Stimulated activated CD4-positive, alpha-beta T cell treated with anti-CD3 and anti-CD28 coated beads, Interleukin-1b, Interleukin-23, amount 100 ng/mL, for 48 hours (primary cell): ENCODE data around the gene GRM7.

Source experiments
- DNase-seq: peaks from one replicate; pipeline ENCODE4 v3.0.0-alpha.2; 2020

GRM7 gene

GRCh38 chr3:7160689-7161088 lies 299.8 kb downstream of the GRM7 start:
- no peak for DNase-seq

DNA sequence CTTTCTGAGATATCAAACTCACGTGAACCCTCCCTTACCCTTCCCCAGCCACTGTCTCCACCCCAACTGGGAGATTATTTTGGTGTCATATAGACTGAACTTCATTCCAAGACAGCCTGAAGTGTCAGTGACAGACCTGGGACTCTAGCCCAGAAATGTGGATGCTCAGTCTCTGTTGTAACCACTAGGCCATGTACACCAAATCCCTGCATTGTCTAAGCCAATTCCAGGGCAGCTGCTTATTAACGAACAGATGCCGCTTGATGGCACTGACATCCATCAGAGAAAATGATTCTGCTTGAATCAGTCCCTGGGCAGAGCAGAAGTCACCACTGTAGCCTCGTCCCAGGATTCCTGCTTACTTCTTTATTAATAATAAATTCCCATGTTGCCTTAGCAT lies 305.5 kb downstream of the GRM7 start:
- no peak for DNase-seq

- no peak for DNase-seq
These were observed 310.6 kb downstream of the GRM7 start for GRCh38 chr3:7171493-7171892.

DNA sequence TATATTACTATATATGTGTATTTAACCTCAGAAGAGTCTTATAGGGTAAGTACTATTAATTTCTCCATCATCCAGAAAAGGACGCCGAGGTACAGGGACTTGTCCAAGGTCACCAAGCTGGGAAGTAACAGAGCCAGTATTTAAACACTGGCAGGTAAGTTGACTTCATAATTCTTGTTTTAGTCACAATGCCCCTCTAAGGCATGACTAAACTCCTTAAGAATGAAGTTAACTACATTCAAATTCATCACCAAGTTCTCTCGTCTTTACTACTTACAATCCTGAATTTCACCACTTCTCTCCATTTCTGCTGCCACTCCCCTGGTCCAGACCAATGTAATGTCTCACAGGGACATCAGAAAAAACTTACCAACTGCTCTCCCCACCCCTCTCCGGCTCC lies 312.1 kb downstream of the GRM7 start:
- DNase-seq, result no peak

- no peak for DNase-seq
These were observed 327.6 kb downstream of the GRM7 start for GRCh38 chr3:7188551-7188950.

- no peak for DNase-seq
These were observed 329.2 kb downstream of the GRM7 start for GRCh38 chr3:7190095-7190494.

DNA sequence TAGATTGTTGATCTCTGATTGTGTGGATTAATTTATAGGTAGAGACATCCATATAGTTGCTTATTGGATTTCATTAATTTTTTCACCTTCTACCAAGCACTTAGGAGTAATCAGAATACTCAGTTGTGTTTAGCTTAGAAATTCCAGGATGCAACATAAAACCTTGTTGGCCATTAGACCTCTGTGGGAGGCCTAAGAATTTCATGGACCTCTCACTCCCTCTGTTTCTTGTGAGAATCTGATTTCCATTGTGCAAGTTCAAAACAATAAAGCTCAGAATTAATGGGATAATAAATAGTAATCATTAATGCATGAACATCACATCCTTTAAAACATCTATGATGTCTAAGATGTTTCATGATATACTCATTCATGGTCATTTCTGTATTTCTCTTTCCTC lies 332.4 kb downstream of the GRM7 start:
- no peak for DNase-seq

GRCh38 chr3:7194071-7194835 lies 333.3 kb downstream of the GRM7 start:
- no peak for DNase-seq

DNA sequence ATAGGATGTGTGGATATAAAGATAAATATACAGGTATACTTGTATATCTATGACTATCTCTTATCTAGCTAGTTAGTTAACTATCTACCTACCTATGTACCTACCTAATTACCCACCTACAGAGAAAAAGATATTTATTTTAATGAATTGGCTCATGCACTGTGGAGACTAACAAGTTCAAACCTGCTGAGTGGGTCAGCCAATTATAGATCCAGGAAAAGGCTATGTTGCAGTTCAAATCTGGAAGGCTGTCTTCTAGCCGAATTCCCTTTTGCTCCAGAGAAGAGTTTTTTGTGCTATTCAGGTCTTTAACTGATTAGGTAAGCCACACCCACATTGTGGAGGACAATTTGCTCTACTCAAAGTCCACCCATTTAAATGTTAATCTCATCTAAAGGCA lies 335.0 kb downstream of the GRM7 start:
- no peak for DNase-seq

DNA sequence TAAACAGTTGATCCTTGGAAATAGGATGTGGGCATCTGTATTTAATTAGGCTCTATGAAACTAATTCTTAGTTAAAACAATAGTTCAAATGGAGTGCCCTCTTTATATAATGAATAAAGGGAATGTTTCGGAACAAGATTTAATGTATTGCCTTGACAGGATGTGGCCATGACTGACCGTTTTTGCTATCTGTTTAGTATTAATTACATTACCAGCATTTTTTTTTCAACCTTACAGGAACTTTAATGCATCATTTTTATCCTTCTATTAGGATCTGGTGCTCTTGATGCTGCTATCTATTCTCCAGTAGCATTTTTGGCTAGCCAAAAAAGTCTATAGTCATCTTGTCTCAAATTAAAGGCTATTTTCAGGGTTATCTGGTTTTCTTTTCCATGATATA lies 340.9 kb downstream of the GRM7 start:
- DNase-seq, result no peak

GRCh38 chr3:7203969-7204847 lies 343.3 kb downstream of the GRM7 start:
- DNase-seq, result no peak

- DNase-seq, result no peak
These were observed 343.9 kb downstream of the GRM7 start for GRCh38 chr3:7204848-7205156.

- no peak for DNase-seq
These were observed 344.6 kb downstream of the GRM7 start for GRCh38 chr3:7205535-7205934.

GRCh38 chr3:7205962-7206361 lies 345.0 kb downstream of the GRM7 start:
- no peak for DNase-seq

- DNase-seq, result no peak
These were observed 346.2 kb downstream of the GRM7 start for GRCh38 chr3:7207125-7207524.

- DNase-seq, result no peak
These were observed 347.0 kb downstream of the GRM7 start for GRCh38 chr3:7207928-7208327.

- no peak for DNase-seq
These were observed 348.2 kb downstream of the GRM7 start for GRCh38 chr3:7209098-7209497.

DNA sequence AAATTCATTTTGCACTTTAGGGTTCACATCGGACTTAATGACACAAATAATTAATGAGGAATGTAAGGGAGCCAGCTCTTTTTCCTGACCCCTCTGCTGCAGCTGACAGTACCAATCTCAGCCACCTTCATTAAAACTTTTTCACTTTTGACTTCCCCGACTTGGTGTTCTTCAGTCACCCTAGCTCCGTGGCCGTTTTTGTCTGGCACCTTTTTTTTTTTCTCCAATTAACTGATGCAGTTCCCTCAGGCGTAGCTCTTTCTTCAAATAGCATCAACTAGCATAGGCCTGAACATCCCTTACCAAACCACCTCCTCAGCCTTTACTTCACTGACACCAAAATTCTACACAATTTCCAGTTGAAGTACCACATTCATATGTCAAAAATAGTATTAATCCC lies 350.8 kb downstream of the GRM7 start:
- no peak for DNase-seq

DNA sequence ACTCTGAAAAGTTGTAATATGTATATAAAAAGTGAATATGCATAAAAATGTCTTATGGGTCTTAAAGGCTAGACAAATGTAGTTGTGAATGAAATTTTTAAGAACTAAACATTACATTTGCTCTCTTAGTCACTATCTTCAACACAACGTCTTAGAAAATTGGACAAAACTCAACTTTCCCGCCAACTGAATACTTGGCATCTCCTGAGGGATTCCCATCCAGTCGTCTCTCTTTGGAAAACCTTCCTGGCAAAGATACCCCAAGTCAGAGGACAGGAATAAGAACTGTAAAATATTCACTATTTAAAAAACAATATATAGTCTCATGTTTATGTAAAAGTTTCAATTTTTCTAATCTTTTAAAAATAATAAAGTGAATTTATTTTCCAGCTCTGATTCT lies 354.8 kb downstream of the GRM7 start:
- no peak for DNase-seq

DNA sequence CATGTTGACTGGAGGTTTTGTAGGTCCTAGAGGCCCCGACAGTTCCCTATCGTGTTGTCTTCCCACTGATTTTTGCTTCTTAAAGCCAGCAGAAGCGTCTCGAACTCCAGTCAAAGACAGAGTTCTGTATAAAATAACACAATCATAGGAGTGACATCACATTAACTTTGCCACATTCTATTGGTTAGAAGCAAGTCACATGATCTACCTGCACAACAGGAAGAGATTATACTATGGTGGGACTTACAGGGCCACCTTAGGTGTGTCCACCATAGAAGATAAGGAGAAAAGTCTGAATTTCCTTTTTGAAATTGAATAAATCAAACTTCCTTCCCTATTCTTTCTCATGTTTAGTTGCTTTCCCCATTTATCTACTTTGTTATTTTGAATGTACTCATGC lies 365.5 kb downstream of the GRM7 start:
- no peak for DNase-seq

DNA sequence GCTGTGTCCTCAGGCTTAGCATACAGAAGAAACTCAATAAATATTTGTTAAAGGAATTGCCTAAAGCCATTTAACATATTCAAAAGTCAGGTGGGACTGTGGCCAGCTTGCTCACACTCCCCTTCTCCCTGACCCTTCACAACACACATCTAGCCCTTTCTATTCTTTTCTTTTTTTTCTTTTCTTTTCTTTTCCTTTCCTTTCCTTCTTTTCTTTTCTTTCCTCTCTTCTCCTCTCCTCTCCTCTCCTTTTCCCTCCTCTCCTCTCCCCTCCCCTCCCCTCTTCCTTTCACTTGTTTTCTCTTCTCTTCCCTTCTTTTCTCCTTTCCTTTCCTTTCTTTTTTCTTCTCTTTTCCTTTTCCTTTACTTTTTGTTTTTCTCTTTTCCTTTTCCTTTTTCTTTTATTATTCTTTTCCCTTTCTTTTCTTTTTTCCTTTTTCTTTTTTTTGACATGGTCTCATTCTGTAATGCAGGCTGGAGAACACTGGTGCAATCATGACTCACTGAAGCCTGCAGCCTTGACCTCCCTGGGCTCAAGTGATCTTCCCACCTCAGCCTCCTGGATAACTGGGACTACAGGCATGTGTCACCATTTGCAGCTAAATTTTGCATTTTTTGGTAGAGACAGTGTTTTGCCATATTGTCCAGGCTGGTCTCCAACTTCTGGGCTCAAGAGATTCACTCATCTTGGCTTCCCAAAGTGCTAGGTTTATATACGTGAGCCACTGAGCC lies 377.8 kb downstream of the GRM7 start:
- DNase-seq, result no peak

GRCh38 chr3:7241584-7242302 lies 380.8 kb downstream of the GRM7 start:
- no peak for DNase-seq

DNA sequence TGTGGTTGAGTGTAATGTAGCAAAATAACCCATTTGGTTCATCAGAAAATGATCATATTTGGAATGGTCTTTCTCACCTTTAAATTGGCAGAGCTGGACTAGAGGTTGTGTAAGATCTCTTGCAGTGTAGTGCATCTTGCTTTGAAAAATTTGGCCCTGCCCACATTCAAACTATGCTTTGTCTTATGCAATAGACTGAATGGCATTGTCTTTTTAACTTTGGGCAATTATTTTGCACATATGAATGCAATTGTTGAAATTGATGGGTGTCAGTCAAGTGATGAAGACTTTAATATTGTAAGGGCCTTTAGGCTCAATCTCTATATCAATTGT lies 381.4 kb downstream of the GRM7 start:
- no peak for DNase-seq
